ENCODE measurements around the gene GPR31. TPM values are rescaled to one million over a fixed set of nuclear protein-coding genes. Genes with fewer than 3 reads are reported as not detected.
"Not testable (repeated sequence)": the region's sequence is repeated elsewhere in the genome, so short reads cannot be mapped to it uniquely, and the experiment has no call there.

Gene GPR31
- polyA plus RNA-seq, 3 donors, result not detected

GRCh38 chr6:167200806-167201205 lies 43.0 kb upstream of the GPR31 start:
- no peaks in the 10 kb centered on the region for H3K4me1 Mint-ChIP-seq
- Histone ChIP-seq H2AFZ (ENCODE audit: insufficient read depth, low read depth, low read length, poor library complexity, severe bottlenecking) (no peak overlapping the region), H3K4me3 (replicated peaks in 1 of 3; ENCODE audit: low read depth in 2 of 3, low read length in 3 of 3) (no peak overlapping the region), H3K9me3 (replicated peaks in 1 of 2; ENCODE audit: control insufficient read depth in 1 of 2, insufficient read depth in 1 of 2, low read length in 2 of 2) (no peaks in the 10 kb centered on the region), H3K4me1 (ENCODE audit: control insufficient read depth in 1 of 2, insufficient read depth in 2 of 2, low read length in 2 of 2) (no peaks in the 10 kb centered on the region), H3K36me3 (replicated peaks in 1 of 2; ENCODE audit: control insufficient read depth in 1 of 2, insufficient read depth in 2 of 2, low read length in 2 of 2) (no peaks in the 10 kb centered on the region), H3K4me2 (replicated peaks; ENCODE audit: extremely low read depth, low read length, poor library complexity, severe bottlenecking) (no peak overlapping the region), H4K20me1 (ENCODE audit: insufficient read depth, low read length) (no peaks in the 10 kb centered on the region), H3K9ac (ENCODE audit: insufficient read depth, low read length, poor library complexity, severe bottlenecking) (no peak overlapping the region), H3K27ac (ENCODE audit: low read depth in 1 of 2, low read length in 2 of 2) (no peak overlapping the region), H3K27me3 (ENCODE audit: control insufficient read depth in 2 of 2, insufficient read depth in 2 of 2, low read length in 2 of 2) (no peaks in the 10 kb centered on the region), H3K79me2 (ENCODE audit: insufficient read depth, low read length) (no peaks in the 10 kb centered on the region)
- H3K27me3 Mint-ChIP-seq (ENCODE audit: low read depth in 3 of 3), result peaks cover 11 to 30% (median 17%) of the 10 kb centered on the region in 3 donors
- TF ChIP-seq, protein P1, sequence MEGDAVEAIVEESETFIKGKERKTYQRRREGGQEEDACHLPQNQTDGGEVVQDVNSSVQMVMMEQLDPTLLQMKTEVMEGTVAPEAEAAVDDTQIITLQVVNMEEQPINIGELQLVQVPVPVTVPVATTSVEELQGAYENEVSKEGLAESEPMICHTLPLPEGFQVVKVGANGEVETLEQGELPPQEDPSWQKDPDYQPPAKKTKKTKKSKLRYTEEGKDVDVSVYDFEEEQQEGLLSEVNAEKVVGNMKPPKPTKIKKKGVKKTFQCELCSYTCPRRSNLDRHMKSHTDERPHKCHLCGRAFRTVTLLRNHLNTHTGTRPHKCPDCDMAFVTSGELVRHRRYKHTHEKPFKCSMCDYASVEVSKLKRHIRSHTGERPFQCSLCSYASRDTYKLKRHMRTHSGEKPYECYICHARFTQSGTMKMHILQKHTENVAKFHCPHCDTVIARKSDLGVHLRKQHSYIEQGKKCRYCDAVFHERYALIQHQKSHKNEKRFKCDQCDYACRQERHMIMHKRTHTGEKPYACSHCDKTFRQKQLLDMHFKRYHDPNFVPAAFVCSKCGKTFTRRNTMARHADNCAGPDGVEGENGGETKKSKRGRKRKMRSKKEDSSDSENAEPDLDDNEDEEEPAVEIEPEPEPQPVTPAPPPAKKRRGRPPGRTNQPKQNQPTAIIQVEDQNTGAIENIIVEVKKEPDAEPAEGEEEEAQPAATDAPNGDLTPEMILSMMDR (IDR thresholded peaks at IDR 0.05), result no peak
- no peaks in the 10 kb centered on the region for H3K36me3 Mint-ChIP-seq
- peaks cover 0 to 1% (median 0%) of the 10 kb centered on the region in 7 donors for H3K9me3 Mint-ChIP-seq
- intact Hi-C loops (cut with micrococcal nuclease), result no loop called here
- no peak overlapping the region for H3K4me3 Mint-ChIP-seq
- DNase-seq, result no peak
- 95% methylated on average over 14 of the region's 14 CpGs for WGBS (ENCODE audit: insufficient coverage)
- peak overlapping the region in 1 of 7 donors; percentile 25 for H3K27ac Mint-ChIP-seq

DNA sequence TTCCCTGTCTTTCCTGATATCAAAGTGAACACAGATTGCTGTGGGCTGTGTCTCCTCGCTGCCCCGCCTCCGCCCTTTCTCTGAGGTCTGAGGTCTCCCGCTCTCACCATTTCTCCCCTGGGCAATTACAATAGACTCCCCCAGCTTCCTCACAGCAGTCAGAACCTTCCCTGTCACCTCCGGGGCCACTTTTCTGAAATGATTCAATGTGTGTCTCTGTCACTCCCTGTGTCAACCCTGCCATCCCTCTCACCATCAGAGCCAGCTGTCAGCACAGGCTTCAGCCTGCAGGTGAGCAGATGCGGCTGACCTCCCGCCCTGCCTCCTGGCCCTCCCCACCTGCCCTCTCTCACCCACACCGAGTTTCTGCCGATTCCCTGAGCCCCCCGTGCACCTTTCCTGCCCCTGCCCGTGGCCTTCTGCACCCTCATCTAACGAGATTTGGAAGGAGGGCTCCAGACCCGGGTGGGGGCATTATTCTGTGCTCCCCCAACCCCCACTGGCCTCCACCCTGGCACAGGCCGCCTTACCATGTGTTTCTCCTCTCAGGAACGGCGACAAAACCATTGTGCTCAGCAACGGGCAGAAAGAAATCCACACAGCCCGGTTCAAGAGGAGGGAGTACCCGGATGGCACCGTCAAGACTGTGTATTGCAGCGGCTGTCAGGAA lies 38.3 kb upstream of the GPR31 start:
- not testable (repeated sequence) for H3K79me2 ChIP-seq (ENCODE audit: insufficient read depth, low read length); H3K27ac Mint-ChIP-seq; H3K4me1 ChIP-seq (ENCODE audit: control insufficient read depth in 1 of 2, insufficient read depth in 2 of 2, low read length in 2 of 2); H3K9me3 Mint-ChIP-seq; DNase-seq; H3K36me3 ChIP-seq (replicated peaks in 1 of 2; ENCODE audit: control insufficient read depth in 1 of 2, insufficient read depth in 2 of 2, low read length in 2 of 2); H2AFZ ChIP-seq (ENCODE audit: insufficient read depth, low read depth, low read length, poor library complexity, severe bottlenecking); H3K36me3 Mint-ChIP-seq; H3K9ac ChIP-seq (ENCODE audit: insufficient read depth, low read length, poor library complexity, severe bottlenecking); H3K27ac ChIP-seq (ENCODE audit: low read depth in 1 of 2, low read length in 2 of 2); H3K9me3 ChIP-seq (replicated peaks in 1 of 2; ENCODE audit: control insufficient read depth in 1 of 2, insufficient read depth in 1 of 2, low read length in 2 of 2); H4K20me1 ChIP-seq (ENCODE audit: insufficient read depth, low read length); H3K27me3 ChIP-seq (ENCODE audit: control insufficient read depth in 2 of 2, insufficient read depth in 2 of 2, low read length in 2 of 2); H3K4me2 ChIP-seq (replicated peaks; ENCODE audit: extremely low read depth, low read length, poor library complexity, severe bottlenecking); H3K4me3 Mint-ChIP-seq; H3K4me1 Mint-ChIP-seq; H3K4me3 ChIP-seq (replicated peaks in 1 of 3; ENCODE audit: low read depth in 2 of 3, low read length in 3 of 3)
- intact Hi-C loops (cut with micrococcal nuclease), result loop anchor here (10.0 kb wide), 1 partner anchor 169 kb away; no protein-coding TSS in a partner anchor
- peaks cover 13 to 29% (median 22%) of the 10 kb centered on the region in 3 donors for H3K27me3 Mint-ChIP-seq (ENCODE audit: low read depth in 3 of 3)
- WGBS (ENCODE audit: insufficient coverage), result no CpG with 5 or more reads among the region's 21 CpGs

GRCh38 chr6:167193515-167194125 lies 35.8 kb upstream of the GPR31 start:
- H3K36me3 ChIP-seq (replicated peaks in 1 of 2; ENCODE audit: control insufficient read depth in 1 of 2, insufficient read depth in 2 of 2, low read length in 2 of 2); DNase-seq; H3K9ac ChIP-seq (ENCODE audit: insufficient read depth, low read length, poor library complexity, severe bottlenecking); H3K9me3 ChIP-seq (replicated peaks in 1 of 2; ENCODE audit: control insufficient read depth in 1 of 2, insufficient read depth in 1 of 2, low read length in 2 of 2); H3K4me2 ChIP-seq (replicated peaks; ENCODE audit: extremely low read depth, low read length, poor library complexity, severe bottlenecking); H3K27ac ChIP-seq (ENCODE audit: low read depth in 1 of 2, low read length in 2 of 2); H3K79me2 ChIP-seq (ENCODE audit: insufficient read depth, low read length); H3K4me3 ChIP-seq (replicated peaks in 1 of 3; ENCODE audit: low read depth in 2 of 3, low read length in 3 of 3); H3K27ac Mint-ChIP-seq; H3K4me3 Mint-ChIP-seq; H3K9me3 Mint-ChIP-seq; H3K4me1 ChIP-seq (ENCODE audit: control insufficient read depth in 1 of 2, insufficient read depth in 2 of 2, low read length in 2 of 2); H2AFZ ChIP-seq (ENCODE audit: insufficient read depth, low read depth, low read length, poor library complexity, severe bottlenecking); H3K4me1 Mint-ChIP-seq; H3K27me3 ChIP-seq (ENCODE audit: control insufficient read depth in 2 of 2, insufficient read depth in 2 of 2, low read length in 2 of 2); H3K36me3 Mint-ChIP-seq; H4K20me1 ChIP-seq (ENCODE audit: insufficient read depth, low read length): not testable (repeated sequence)
- peaks cover 12 to 19% (median 18%) of the 10 kb centered on the region in 3 donors for H3K27me3 Mint-ChIP-seq (ENCODE audit: low read depth in 3 of 3)
- intact Hi-C loops (cut with micrococcal nuclease), result loop anchor here (10.0 kb wide), 1 partner anchor 171 kb away; no protein-coding TSS in a partner anchor
- WGBS (ENCODE audit: insufficient coverage), result 95% methylated on average over 3 of the region's 6 CpGs
